Measurements from ENCODE around the gene CSTF3.
"Not testable (repeated sequence)": the region's sequence is repeated elsewhere in the genome, so short reads cannot be mapped to it uniquely, and the experiment has no call there.

Gene CSTF3

DNA sequence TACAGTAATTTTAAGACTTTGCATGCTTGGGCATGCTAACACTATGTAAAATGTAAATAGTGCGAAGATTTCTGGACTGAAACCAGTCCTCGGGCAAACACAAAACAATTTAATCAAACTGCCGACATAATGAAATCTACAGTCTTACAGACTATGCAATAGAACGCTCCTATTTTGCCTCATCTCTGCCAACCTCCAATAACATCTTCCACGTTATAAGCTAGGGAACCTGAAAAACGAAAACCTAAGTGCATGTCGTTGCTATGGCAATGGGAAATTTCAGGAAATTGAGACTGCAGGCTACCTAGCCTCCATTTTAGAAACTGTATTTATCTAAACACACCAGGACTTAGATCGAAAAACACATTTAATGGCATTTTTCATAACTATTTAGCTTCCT lies 1.1 kb downstream of the CSTF3 start:
- DNase-seq, result no peak

DNA sequence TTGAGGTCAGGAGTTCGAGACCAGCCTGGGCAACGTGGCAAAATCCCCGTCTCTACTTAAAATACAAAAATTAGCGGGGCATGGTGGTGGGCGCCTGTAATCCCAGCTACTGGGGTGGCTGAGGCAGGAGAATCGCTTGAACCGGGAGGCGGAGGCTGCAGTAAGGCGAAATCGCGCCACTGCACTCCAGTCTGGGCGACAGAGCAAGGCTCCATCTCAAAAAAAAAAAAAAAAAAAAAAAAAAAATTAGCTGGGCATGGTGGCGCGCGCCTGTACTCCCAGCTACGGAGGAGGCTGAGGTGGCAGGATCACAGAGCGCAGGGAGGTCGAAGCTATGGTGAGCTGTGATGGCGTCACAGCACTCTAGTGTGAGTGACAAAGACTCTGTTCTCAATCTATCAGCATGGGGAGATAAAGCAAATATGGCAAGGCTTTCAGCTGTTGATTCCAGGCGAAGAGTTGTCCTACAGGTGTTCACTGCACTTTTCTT lies 1.9 kb downstream of the CSTF3 start:
- DNase-seq, result not testable (repeated sequence)

- DNase-seq, result no peak
These were observed 2.5 kb downstream of the CSTF3 start for GRCh38 chr11:33158596-33159275.

GRCh38 chr11:33157103-33158027 lies 3.9 kb downstream of the CSTF3 start:
- DNase-seq, result no peak

DNA sequence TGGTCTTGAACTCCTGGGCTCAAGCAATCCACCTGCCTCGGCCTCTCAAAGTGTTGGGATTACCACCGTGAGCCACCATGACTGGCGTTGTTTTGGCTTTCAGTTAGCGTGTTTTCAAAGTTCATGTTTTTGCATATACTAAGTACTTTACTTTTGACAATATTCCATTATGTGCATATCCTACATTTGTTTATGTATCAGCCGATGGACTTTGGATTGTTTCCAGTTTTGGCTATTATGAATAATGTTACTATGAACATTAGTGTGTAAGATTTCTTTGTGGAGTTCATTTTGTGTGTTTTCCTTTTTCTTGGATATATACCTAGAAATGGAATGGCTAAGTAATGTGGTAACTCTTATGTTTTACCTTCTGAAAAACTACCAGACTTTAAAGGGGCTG lies 9.9 kb downstream of the CSTF3 start:
- DNase-seq, result no peak

GRCh38 chr11:33147559-33147958 lies 13.7 kb downstream of the CSTF3 start:
- DNase-seq, result no peak

DNA sequence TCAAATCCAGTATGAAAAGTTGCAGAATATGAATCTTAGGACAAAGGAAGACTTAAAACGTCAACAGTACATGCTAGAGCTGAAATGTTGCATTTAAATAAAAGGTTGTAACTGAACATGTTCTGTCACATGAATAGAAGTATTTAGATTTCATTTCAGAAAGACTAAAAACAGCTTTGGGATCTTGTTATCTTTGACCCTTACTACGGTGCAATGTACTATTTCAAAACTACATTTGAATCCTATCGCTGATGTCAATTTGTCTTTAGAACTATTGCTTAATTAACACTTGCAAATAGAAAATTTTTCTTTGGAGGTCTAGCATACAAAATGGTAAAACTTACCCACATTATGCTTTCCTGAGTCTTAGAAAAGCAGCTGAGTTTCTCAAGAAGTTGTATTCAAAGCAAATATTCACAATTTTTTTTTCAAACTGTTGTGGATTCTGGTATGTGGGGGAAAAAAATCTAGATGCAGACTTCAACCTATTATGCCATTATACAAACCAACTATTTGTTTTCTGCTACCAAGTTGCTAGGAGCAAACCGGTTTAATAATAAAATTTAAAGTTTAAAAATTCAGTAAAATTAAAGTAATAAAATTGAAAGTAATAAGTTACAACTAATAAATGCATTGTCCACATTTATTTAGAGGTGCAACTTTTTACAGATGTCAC lies 25.4 kb downstream of the CSTF3 start:
- no peak for DNase-seq

- no peak for DNase-seq
These were observed 26.1 kb downstream of the CSTF3 start for GRCh38 chr11:33135216-33135615.

- DNase-seq, result no peak
These were observed 27.0 kb downstream of the CSTF3 start for GRCh38 chr11:33134276-33134675.

- DNase-seq, result no peak
These were observed 27.5 kb downstream of the CSTF3 start for GRCh38 chr11:33133761-33134160.

- DNase-seq, result no peak
These were observed 28.8 kb downstream of the CSTF3 start for GRCh38 chr11:33132510-33132909.

- DNase-seq, result no peak
These were observed 32.5 kb downstream of the CSTF3 start for GRCh38 chr11:33128739-33129138.

DNA sequence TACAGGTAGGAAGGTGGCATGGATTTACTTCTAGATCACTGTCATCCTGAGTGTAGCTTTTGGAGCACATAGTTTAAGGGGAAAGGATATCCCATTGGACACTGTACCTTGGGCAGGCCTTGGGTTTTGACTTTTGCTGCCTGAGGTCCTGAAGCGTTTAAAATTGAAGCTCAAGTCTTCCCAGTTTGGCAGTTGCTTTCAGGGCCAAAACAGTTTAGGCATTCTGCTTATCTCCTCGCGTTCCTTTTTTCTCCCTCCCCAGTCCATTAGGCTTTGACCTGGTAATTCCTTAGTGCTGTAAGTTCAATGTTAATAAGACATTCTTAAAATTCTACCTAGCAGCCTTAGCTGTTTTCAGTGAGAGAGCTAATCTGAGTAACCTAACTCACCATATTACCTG lies 35.7 kb downstream of the CSTF3 start:
- DNase-seq, result no peak

DNA sequence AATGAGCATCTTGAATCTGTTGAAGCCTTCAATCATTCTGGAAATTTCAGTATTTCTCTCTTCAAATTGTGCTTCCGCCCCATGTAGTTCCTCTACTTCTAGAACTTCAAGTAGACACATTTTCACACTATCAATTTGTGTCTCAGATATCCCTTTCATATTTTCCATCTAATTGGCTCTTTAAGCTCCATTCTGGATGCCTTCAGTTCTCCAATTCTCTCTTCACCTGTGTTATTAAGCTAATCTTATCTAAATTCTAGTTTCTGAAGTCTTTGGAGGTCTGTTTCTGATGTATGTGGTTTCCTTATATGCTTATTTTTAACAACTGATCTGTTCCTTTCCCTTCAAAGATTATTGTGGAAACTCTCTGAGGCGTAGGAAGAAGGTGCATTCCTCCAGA lies 36.3 kb downstream of the CSTF3 start:
- DNase-seq, result no peak

DNA sequence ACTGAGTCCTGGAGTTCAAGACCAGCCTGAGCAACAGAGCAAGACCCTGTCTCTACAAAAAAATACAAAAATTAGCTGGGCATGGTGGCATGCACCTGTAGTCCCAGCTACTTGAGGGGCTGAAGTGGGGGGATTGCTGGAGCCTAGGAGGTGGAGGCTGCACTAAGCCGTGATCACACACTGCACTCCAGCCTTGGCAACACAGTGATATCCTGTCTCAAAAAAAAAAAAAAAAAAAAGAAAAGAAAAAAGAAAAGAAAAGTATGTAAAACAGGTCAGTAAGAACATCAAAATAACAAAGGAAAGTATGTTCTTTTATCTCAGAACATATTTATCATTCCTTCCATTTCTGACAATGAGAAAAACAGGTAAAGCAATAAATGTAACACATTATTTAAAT lies 38.6 kb downstream of the CSTF3 start:
- not testable (repeated sequence) for DNase-seq

DNA sequence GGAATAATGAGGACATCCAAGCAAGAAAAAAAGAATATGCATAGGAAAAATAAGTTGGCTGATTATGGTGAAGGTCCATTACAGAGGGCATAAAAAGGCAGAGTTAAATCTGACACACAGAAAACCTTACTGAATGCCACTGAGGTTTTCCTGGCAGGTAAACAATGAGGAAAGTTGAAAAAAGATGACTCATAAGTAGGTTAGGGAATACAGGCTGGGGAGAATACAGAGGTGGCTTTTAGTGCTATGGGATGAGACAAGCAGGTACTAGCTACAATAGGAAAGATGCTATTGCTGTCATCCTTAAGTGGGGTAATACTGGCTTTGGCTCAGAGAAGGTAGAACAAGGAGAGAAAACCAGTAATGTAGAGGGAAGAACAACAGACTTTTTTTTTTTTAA lies 44.7 kb downstream of the CSTF3 start:
- no peak for DNase-seq

GRCh38 chr11:33110083-33110482 lies 51.2 kb downstream of the CSTF3 start:
- no peak for DNase-seq

- DNase-seq, result no peak
These were observed 51.9 kb downstream of the CSTF3 start for GRCh38 chr11:33109294-33109895.

GRCh38 chr11:33103836-33104235 lies 57.4 kb downstream of the CSTF3 start:
- no peak for DNase-seq

GRCh38 chr11:33094157-33094556 lies 67.1 kb downstream of the CSTF3 start:
- no peak for DNase-seq

DNA sequence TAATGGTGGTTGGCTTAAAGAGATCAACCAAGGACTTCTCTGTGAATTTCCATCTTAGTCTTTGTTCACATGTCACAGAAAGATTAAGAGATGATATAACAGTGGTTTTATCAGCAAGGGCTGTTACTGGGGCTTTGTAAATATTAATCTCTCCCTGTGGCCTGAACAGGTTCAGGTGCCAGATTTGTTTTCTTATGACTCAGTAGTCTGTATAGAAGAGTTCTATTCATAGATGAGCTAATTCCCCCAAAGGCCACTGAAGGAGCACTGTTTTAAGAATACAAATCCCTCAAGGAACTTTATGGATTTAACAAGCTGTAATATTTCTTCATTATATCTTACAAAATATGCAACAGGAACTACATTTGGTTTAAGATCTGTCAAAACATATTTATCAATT lies 71.5 kb downstream of the CSTF3 start:
- DNase-seq, result no peak

DNA sequence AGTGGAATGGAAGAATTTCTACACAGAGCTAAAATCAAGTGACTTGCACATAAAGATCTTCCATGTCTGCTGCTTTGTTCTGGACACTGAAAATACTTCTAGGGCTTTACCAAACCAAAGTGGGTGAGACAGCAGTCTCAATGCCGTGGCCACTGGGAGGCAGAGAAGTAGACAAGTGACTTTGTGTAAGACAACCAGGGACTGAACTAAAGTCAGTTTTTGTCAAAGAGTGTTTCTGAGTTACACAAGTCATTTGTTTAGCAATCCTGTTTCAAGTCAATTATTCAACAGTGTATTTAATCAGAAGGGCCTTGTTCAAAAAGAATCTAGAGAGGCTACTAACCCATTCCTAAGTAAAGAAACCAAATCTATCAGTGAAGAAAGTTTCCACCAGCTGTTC lies 75.3 kb downstream of the CSTF3 start:
- DNase-seq, result no peak

DNA sequence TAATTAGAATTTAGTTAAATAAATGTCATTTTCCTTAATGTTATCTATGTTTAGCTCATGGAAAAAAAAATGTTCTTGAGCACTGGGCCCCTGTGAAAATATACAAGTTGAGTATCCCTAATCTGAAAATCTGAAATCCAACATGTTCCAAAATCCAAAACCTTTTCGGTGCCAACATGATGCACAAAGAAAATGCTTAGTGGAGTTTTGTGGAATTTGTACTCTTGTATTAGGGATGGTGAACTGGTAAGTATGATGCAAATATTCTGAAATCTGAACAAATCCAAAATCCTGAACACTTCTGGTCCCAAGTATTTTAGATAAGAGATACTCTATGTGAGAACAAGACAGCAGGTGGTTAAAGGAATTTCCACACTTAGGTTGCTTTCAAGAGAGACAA lies 77.4 kb downstream of the CSTF3 start:
- no peak for DNase-seq
